ENCODE data around the gene OTOF.

- TF ChIP-seq CTCF (IDR thresholded peaks at IDR 0.05) (no peak), POLR2A (IDR thresholded peaks at IDR 0.05) (no peak)
These were observed 3.6 kb downstream of the OTOF start for GRCh38 chr2:26474261-26474785.
